Astrocyte (in vitro differentiated cells and primary cell): ENCODE results near the gene ZNF385B. TPM values are rescaled to one million over a fixed set of nuclear protein-coding genes. Genes with fewer than 3 reads are reported as not detected.

Source experiments
- DNase-seq: peaks from one replicate; pipeline ENCODE4 v3.0.0-alpha.2; 2010; ENCODE audit warnings: low read depth
- FAIRE-seq: peaks from 2 replicates; lab custom pipeline; 2011; peaks lifted over from hg19 to GRCh38; lab: Jason Lieb, UNC
- H2AFZ ChIP-seq: 2 replicates; pipeline ENCODE4 v1.6.0; 2012; ENCODE audit warnings: low read depth, low read length, inconsistent platforms
- H3K27ac ChIP-seq: 2 replicates; pipeline ENCODE4 v1.5.1; 2011; ENCODE audit warnings: low read depth, low read length, inconsistent platforms
- H3K27me3 ChIP-seq: 2 replicates; pipeline ENCODE4 v1.6.0; 2011; ENCODE audit warnings: low read length, inconsistent platforms; ENCODE audit not compliant: insufficient read depth
- H3K36me3 ChIP-seq: 2 replicates; pipeline ENCODE4 v1.5.1; 2011; ENCODE audit warnings: low read length, inconsistent platforms; ENCODE audit not compliant: insufficient read depth
- H3K4me1 ChIP-seq: 2 replicates; pipeline ENCODE4 v1.5.1; 2011; ENCODE audit warnings: low read length, inconsistent platforms; ENCODE audit not compliant: insufficient read depth
- H3K4me2 ChIP-seq: 2 replicates; pipeline ENCODE4 v1.6.0; 2012; ENCODE audit warnings: low read length, inconsistent platforms
- H3K4me3 ChIP-seq: 2 replicates; pipeline ENCODE4 v1.5.1; 2011; ENCODE audit warnings: low read depth, mild to moderate bottlenecking, low read length, inconsistent platforms; ENCODE audit not compliant: insufficient read depth
- H3K79me2 ChIP-seq: 2 replicates; pipeline ENCODE4 v1.6.0; 2012; ENCODE audit warnings: mild to moderate bottlenecking, low read length, inconsistent platforms; ENCODE audit not compliant: insufficient read depth
- H3K9ac ChIP-seq: 2 replicates; pipeline ENCODE4 v1.6.0; 2012; ENCODE audit warnings: mild to moderate bottlenecking, low read length, inconsistent platforms
- H3K9me3 ChIP-seq: 2 replicates; pipeline ENCODE4 v1.5.1; 2012; ENCODE audit warnings: low read depth, mild to moderate bottlenecking, low read length, inconsistent platforms; ENCODE audit not compliant: insufficient read depth
- H4K20me1 ChIP-seq: 2 replicates; pipeline ENCODE4 v1.6.0; 2012; ENCODE audit warnings: low read length, inconsistent platforms; ENCODE audit not compliant: insufficient read depth
- H3K27ac Mint-ChIP-seq: one replicate; pipeline ENCODE4 v1.8.0; 2021; ENCODE audit warnings: mild to moderate bottlenecking, mixed read lengths; ENCODE audit not compliant: unreplicated experiment
- H3K27me3 Mint-ChIP-seq: one replicate; pipeline ENCODE4 v1.8.0; 2021; ENCODE audit warnings: low read depth, mixed read lengths; ENCODE audit not compliant: unreplicated experiment
- H3K36me3 Mint-ChIP-seq: one replicate; pipeline ENCODE4 v1.8.0; 2021; ENCODE audit warnings: low read depth, mixed read lengths; ENCODE audit not compliant: unreplicated experiment
- H3K4me1 Mint-ChIP-seq: one replicate; pipeline ENCODE4 v1.8.0; 2021; ENCODE audit warnings: low read depth, mixed read lengths; ENCODE audit not compliant: unreplicated experiment
- H3K4me3 Mint-ChIP-seq: one replicate; pipeline ENCODE4 v1.8.0; 2021; ENCODE audit warnings: mild to moderate bottlenecking, moderate library complexity, mixed read lengths; ENCODE audit not compliant: unreplicated experiment
- H3K9me3 Mint-ChIP-seq: one replicate; pipeline ENCODE4 v1.8.0; 2021; ENCODE audit warnings: mild to moderate bottlenecking, mixed read lengths; ENCODE audit not compliant: unreplicated experiment
- EZH2 ChIP-seq: IDR thresholded peaks from 2 replicates; pipeline ENCODE4 v1.6.1; 2012; ENCODE audit warnings: mild to moderate bottlenecking, low read length, inconsistent platforms; ENCODE audit not compliant: insufficient read depth
- total RNA-seq: library from RNA; stranded (reverse); gene quantifications from 2 replicates; pipeline ENCODE4 v1.2.1, GENCODE V29; 2021
- TF ChIP-seq, protein P1 (sequence below): IDR thresholded peaks from 2 replicates; pipeline ENCODE4 v1.5.1; 2011; ENCODE audit warnings: low read depth, mild to moderate bottlenecking, inconsistent platforms, low read length, moderate library complexity; ENCODE audit not compliant: insufficient read depth

Gene ZNF385B
- total RNA-seq, 1 donor from 2014 or later: 0.27 TPM

DNA sequence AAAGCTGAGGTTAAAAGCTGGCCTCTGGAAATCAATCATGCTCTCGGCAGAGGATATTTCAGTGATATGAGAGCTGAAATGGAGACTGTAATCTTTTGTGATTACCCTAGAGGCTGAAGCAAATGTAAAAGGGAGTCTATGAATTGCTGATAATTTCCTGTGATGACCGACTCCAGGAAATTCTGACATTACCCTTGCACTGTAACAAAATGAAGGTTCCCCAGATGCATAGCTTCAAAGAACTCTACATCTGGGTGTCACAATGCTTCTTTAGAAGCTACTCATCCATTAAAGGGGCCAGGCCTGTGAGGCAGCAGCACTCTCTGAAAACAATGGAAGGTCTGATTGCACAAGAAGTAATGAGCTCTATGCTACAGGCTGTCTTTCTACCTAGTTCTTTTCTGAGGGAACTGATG is 328.5 kb downstream of the ZNF385B start:
- FAIRE-seq: no peak
- Histone ChIP-seq H3K4me1 (no peaks in the 10 kb centered on the region), H3K27me3 (no peaks in the 10 kb centered on the region), H3K9ac (no peak overlapping the region), H2AFZ (no peak overlapping the region), H3K36me3 (no peaks in the 10 kb centered on the region), H3K79me2 (no peaks in the 10 kb centered on the region), H4K20me1 (no peaks in the 10 kb centered on the region), H3K27ac (no peak overlapping the region), H3K4me2 (no peak overlapping the region), H3K4me3 (no peak overlapping the region), H3K9me3 (no peaks in the 10 kb centered on the region)
- TF ChIP-seq EZH2: no peak
- TF ChIP-seq, protein P1, sequence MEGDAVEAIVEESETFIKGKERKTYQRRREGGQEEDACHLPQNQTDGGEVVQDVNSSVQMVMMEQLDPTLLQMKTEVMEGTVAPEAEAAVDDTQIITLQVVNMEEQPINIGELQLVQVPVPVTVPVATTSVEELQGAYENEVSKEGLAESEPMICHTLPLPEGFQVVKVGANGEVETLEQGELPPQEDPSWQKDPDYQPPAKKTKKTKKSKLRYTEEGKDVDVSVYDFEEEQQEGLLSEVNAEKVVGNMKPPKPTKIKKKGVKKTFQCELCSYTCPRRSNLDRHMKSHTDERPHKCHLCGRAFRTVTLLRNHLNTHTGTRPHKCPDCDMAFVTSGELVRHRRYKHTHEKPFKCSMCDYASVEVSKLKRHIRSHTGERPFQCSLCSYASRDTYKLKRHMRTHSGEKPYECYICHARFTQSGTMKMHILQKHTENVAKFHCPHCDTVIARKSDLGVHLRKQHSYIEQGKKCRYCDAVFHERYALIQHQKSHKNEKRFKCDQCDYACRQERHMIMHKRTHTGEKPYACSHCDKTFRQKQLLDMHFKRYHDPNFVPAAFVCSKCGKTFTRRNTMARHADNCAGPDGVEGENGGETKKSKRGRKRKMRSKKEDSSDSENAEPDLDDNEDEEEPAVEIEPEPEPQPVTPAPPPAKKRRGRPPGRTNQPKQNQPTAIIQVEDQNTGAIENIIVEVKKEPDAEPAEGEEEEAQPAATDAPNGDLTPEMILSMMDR: no peak
- H3K4me1 Mint-ChIP-seq: no peaks in the 10 kb centered on the region
- H3K36me3 Mint-ChIP-seq: no peaks in the 10 kb centered on the region
- no peak overlapping the region for H3K4me3 Mint-ChIP-seq
- no peaks in the 10 kb centered on the region for H3K27me3 Mint-ChIP-seq
- no peak overlapping the region for H3K27ac Mint-ChIP-seq
- no peak for DNase-seq
- H3K9me3 Mint-ChIP-seq: no peaks in the 10 kb centered on the region

DNA sequence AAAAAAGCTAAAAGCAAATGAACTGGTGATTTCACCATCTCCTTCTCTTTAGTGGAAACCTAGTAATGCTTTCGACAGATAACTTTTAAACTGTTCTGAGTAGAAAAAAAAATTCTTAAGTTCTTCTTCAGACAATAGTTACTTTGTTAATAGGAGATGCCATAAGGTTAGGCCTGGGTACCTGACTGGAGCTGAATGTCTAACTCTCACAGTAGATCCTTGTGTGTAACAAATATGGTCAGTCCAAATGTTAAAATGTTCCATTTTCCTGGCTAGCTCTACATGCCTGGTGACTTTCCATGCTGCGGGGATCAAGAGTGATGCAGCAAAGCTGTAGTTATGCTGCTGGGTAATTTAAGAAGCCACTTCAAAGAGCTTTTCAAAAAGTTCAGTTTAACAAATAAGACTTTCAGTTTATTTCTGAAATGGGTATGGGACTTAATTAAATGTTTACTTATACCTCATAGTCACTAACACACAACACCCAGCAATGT is 332.8 kb downstream of the ZNF385B start:
- Mint-ChIP-seq H3K27ac (no peak overlapping the region), H3K36me3 (no peaks in the 10 kb centered on the region), H3K4me3 (no peak overlapping the region), H3K9me3 (no peaks in the 10 kb centered on the region), H3K27me3 (no peaks in the 10 kb centered on the region), H3K4me1 (no peaks in the 10 kb centered on the region)
- H3K4me3 ChIP-seq: no peak overlapping the region
- H3K79me2 ChIP-seq: no peaks in the 10 kb centered on the region
- H2AFZ ChIP-seq: no peak overlapping the region
- no peaks in the 10 kb centered on the region for H3K27me3 ChIP-seq
- DNase-seq: no peak
- no peaks in the 10 kb centered on the region for H3K36me3 ChIP-seq
- FAIRE-seq: no peak
- H3K27ac ChIP-seq: no peak overlapping the region
- no peak overlapping the region for H3K4me2 ChIP-seq
- no peak overlapping the region for H3K9ac ChIP-seq
- TF ChIP-seq EZH2: no peak
- TF ChIP-seq, protein P1: no peak
- no peaks in the 10 kb centered on the region for H3K4me1 ChIP-seq
- H4K20me1 ChIP-seq: no peaks in the 10 kb centered on the region
- H3K9me3 ChIP-seq: no peaks in the 10 kb centered on the region

DNA sequence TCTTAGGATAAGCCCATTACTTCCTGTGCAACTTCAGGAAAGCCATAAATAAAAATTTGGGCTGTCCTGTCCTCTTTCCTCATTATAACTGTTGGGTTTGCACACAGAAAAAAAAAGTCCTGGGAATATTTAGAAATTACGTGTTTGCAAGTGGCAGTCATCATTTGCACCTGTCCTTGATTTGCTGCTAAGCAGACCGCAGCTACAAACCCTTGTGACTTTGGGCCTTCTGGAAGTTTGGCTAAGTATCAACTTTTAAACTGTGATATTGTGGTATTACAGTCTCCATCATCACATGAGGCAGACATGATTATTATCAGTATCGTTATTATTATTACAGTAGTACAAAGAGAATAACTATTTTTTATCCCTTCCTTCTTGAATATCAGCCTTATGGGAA is 336.1 kb downstream of the ZNF385B start:
- no peak overlapping the region for H3K4me2 ChIP-seq
- H3K4me3 Mint-ChIP-seq: no peak overlapping the region
- H3K27me3 Mint-ChIP-seq: no peaks in the 10 kb centered on the region
- TF ChIP-seq, protein P1: no peak
- no peak for TF ChIP-seq EZH2
- DNase-seq (no peak), FAIRE-seq (no peak)
- H3K36me3 Mint-ChIP-seq: no peaks in the 10 kb centered on the region
- H3K27ac Mint-ChIP-seq: no peak overlapping the region
- H3K27ac ChIP-seq: no peak overlapping the region
- H3K79me2 ChIP-seq: no peaks in the 10 kb centered on the region
- H3K4me1 ChIP-seq: no peaks in the 10 kb centered on the region
- H3K9me3 ChIP-seq: no peaks in the 10 kb centered on the region
- no peak overlapping the region for H2AFZ ChIP-seq
- no peak overlapping the region for H3K9ac ChIP-seq
- no peak overlapping the region for H3K4me3 ChIP-seq
- H3K27me3 ChIP-seq: no peaks in the 10 kb centered on the region
- no peaks in the 10 kb centered on the region for H3K4me1 Mint-ChIP-seq
- H4K20me1 ChIP-seq: no peaks in the 10 kb centered on the region
- H3K36me3 ChIP-seq: no peaks in the 10 kb centered on the region
- no peaks in the 10 kb centered on the region for H3K9me3 Mint-ChIP-seq
